ENCODE measurements around the gene EEF1AKMT4.

The EEF1AKMT4 gene

DNA sequence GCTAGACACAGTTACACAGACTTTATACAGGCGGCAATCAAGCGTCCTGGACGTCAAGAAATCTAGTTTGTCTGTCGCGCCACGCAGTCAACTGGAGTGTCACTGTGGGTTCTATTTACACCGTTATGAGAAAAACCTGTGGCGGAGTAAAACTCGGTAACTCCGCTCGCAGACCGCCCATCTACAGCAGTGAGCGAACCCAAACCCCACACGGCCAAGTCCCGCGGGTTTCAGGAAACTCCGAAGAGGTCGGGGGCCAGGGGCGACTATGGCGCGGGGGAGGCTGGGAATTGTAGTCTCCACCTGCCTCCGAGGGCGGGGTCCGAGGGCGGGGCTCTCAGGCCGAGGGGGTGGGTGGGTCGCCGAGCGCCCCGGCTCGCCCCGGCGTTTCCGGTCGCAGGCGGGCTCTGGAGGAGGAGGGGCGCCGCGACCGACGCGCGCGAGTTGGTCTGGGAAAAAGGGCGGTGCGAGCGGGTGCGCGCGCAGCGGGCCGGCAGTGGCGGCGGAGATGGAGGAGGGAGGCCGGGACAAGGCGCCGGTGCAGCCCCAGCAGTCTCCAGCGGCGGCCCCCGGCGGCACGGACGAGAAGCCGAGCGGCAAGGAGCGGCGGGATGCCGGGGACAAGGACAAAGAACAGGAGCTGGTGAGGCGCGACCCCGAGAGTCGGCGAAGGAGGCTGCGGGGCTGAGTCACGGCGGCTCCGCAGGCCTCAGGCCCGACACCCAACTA, 49.5 kb downstream of the EEF1AKMT4 start, which contains the start of gene PSMD2:
TSS of gene PSMD2 (plus strand) at position 483 of the 729 bp plus-strand sequence. CDS start at position 509, 26 bp downstream.
- DNase-seq (ENCODE audit: low read depth in 2 of 2) = peak; percentile 97

DNA sequence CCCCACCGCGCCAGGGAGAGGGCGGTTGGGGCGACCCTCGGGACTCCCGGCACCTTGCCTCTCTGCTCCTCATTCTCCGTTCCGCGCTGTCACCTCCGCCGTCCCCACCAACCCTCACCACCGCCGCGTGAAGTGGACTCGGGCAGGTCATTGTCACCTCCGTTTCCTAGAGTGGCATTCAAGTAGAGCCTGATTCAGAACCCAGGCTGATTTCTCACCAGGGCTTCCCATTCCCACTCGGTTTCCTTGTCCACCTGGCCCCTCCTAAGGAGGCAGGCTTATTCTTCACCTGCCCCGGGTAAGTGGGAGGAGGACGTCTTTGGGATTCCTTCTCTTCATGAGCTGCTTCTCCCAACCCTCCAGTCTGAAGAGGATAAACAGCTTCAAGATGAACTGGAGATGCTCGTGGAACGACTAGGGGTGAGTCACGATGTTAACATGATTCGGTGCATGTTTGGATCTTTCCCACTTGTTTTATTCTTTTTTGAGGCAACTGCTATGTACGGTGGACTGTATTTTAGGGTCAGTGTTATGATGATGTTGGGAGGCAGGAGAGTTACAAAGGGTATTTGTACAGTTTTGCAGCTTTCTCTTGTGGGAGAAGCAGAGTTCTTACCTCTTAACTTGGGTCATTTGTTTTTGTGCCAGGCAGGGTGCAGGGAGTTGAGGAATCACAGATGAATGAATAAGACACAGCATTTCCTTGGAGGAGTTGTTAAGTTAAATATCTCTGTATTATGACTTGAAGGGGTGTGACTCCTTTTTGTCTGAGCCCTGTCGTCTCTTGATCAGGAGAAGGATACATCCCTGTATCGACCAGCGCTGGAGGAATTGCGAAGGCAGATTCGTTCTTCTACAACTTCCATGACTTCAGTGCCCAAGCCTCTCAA, 50.3 kb downstream of the EEF1AKMT4 start:
- DNase-seq (ENCODE audit: low read depth in 2 of 2) = no peak

DNA sequence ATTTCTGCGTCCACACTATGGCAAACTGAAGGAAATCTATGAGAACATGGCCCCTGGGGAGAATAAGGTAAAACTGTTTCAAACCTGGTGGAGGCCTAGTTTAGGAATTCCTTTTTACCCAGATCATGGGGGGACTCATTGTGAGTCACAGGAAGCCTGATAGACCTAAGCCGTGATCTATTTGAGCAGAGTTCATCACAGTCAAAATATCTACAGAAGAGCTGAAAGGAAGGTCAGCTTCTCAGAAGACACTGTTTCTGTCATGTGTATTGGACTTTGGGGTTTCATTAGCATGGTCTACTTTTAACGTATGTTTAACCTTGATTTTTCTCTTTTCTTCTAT, 50.9 kb downstream of the EEF1AKMT4 start:
- no peak for DNase-seq (ENCODE audit: low read depth in 2 of 2)

DNA sequence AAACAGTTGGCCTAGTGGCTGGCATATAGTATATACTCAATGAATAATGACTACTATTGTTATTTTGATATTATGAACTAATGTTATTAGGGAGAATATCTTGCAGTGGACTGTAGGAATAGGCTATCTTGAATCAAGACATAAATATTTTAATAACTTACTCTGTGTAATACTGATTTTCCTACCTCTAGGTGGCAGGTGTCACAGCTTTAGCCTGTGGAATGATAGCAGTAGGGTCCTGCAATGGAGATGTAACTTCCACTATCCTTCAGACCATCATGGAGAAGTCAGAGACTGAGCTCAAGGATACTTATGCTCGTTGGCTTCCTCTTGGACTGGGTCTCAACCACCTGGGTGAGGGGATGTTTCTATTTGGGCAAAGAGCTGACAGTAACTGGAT, 56.1 kb downstream of the EEF1AKMT4 start:
- no peak for DNase-seq (ENCODE audit: low read depth in 2 of 2)

DNA sequence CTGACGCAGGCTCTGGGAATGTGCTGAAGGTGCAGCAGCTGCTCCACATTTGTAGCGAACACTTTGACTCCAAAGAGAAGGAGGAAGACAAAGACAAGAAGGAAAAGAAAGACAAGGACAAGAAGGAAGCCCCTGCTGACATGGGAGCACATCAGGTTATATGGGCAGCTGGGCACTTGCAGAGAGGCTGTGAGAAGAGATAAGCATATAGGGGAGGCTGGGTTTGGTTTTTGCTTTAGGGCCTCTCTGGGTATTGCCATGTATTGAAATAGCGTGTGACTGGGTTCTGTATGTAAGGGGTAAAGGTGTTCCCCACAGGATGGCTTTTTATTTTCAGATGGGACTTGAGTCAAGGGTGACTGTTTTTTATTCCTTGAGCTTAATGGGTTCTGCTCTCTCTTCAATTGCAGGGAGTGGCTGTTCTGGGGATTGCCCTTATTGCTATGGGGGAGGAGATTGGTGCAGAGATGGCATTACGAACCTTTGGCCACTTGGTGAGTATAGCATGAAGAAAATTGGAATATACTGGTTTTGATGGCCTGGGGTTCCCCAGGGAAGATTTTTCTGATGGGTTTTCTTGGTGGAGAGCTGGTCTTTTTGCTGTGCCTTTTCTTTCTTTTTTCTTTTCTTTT, 57.0 kb downstream of the EEF1AKMT4 start:
- no peak for DNase-seq (ENCODE audit: low read depth in 2 of 2)

DNA sequence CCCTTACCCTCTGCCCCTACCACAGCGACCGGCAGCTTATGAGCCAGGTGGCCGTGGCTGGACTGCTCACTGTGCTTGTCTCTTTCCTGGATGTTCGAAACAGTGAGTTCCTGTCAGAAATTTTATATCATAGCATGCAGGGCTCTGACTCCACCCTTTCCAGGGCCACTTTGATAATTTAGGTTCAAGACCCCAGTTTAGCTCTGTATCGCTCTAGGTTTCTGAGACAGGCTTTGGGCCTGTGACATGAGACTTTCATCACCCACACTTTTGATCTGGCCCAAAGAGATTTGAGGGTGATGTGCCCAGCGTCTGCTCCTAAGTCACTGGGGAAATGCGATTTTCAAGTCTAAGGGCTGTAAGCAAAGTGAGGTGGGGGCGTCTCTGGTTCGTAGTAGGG, 58.4 kb downstream of the EEF1AKMT4 start:
- no peak for DNase-seq (ENCODE audit: low read depth in 2 of 2)

All from stimulated activated CD4-positive, alpha-beta T cell treated with anti-CD3 and anti-CD28 coated beads, Interleukin-1b, Interleukin-23, amount 100 ng/mL, for 1 hour (primary cell).